Effector memory CD8-positive, alpha-beta T cell (primary cell): ENCODE measurements around the gene GDF15.
"Not testable (repeated sequence)": the region's sequence is repeated elsewhere in the genome, so short reads cannot be mapped to it uniquely, and the experiment has no call there.

Source experiments
- ATAC-seq: fragments of 150-1000 bp; cut with Tn5 transposase; replicated peaks from 2 replicates; pipeline ENCODE4 v1.10.0; 2021; ENCODE audit warnings: mild to moderate bottlenecking, moderate library complexity
- DNase-seq, 3 experiments: peaks; one replicate each; pipeline ENCODE4 v3.0.0; 2021
- H3K27ac Mint-ChIP-seq, 2 donors: one replicate each; pipeline ENCODE4 v1.8.0; 2022; ENCODE audit warnings: mild to moderate bottlenecking in 2 of 2, mixed read lengths in 2 of 2, moderate library complexity in 2 of 2
- H3K27me3 Mint-ChIP-seq, 2 donors: one replicate each; pipeline ENCODE4 v1.8.0; 2022; ENCODE audit warnings: mixed read lengths in 2 of 2
- H3K36me3 Mint-ChIP-seq: one replicate; pipeline ENCODE4 v1.8.0; 2022; ENCODE audit warnings: mild to moderate bottlenecking, moderate library complexity, mixed read lengths; ENCODE audit not compliant: insufficient read depth
- H3K4me1 Mint-ChIP-seq, 2 donors: one replicate each; pipeline ENCODE4 v1.8.0; 2022; ENCODE audit warnings: low read depth in 2 of 2, mixed read lengths in 2 of 2
- H3K4me3 Mint-ChIP-seq, 2 donors: one replicate each; pipeline ENCODE4 v1.8.0; 2022; ENCODE audit warnings: mild to moderate bottlenecking in 2 of 2, mixed read lengths in 2 of 2, moderate library complexity in 2 of 2
- H3K9me3 Mint-ChIP-seq, 2 donors: one replicate each; pipeline ENCODE4 v1.8.0; 2022; ENCODE audit warnings: mixed read lengths in 2 of 2

Gene GDF15

DNA sequence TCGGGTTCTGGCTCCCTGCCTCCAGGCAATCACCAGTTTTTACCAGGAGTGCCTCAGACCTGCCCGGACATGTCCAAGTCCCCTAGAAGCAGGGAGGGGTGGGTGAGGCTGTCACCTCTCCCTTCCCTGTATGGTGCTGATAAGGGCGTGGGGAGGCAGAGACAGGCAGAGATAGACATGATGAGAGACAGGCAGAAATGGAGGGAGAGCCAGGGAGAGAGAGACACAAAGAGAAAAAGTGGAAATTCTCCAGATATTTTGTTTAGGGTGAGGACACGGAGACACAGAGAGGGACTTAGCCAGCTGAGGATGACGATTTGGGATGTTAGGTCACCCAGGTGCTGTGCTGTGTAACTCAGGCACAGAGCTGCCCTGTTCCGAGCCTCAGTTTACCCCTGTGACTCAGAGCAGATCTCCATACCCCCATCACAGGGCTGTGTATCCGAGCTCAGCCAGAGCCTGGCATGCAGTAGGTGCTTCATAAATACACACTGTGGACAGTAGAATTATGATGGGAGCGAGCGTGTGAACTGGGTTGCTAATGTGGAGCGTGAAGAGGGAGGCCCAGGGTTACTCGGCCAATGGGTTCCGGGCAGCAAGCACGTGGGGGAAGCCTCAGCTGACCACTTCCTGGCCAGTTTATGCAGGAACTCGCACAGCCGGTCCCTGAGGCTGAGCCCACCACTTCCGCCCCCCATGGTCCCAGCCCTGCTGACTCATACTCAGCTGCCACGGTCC, 11.9 kb upstream of the GDF15 start:
- H3K36me3 Mint-ChIP-seq: no peaks in the 10 kb centered on the region
- H3K27me3 Mint-ChIP-seq: no peaks in the 10 kb centered on the region
- no peaks in the 10 kb centered on the region for H3K9me3 Mint-ChIP-seq
- H3K4me3 Mint-ChIP-seq: peak overlapping the region; percentile 45 to 62
- peak; percentile 29 to 41 (median 36) for DNase-seq
- ATAC-seq: peak; percentile 92
- H3K27ac Mint-ChIP-seq: peak overlapping the region; percentile 13 to 62
- peaks cover 9 to 10% of the 10 kb centered on the region in 2 donors for H3K4me1 Mint-ChIP-seq

DNA sequence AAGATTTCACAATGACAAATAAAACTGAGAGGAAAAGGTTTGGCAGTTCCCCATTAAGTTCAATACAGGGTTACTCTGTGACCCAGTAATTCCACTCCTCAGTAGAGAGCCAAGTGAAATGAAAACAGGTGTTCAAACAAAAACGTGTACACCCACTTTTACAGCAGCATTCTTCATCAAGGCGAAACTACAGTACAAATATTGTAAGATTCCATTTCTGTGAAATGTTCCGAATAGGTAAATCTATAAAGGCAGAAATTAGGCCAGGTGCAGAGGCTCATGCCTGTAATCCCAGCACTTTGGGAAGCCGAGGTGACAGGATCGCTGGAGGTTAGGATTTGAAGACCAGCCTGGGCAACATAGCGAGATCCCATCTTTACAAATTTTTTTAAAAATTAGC, 8.9 kb upstream of the GDF15 start:
- no peaks in the 10 kb centered on the region for H3K9me3 Mint-ChIP-seq
- DNase-seq (no peak), ATAC-seq (no peak)
- peak overlapping the region in 1 of 2 donors; percentile 64 for H3K27ac Mint-ChIP-seq
- H3K4me3 Mint-ChIP-seq: no peak overlapping the region
- H3K4me1 Mint-ChIP-seq: peaks cover 9 to 10% of the 10 kb centered on the region in 2 donors
- peaks cover 0 to 13% of the 10 kb centered on the region in 2 donors for H3K27me3 Mint-ChIP-seq
- no peaks in the 10 kb centered on the region for H3K36me3 Mint-ChIP-seq

DNA sequence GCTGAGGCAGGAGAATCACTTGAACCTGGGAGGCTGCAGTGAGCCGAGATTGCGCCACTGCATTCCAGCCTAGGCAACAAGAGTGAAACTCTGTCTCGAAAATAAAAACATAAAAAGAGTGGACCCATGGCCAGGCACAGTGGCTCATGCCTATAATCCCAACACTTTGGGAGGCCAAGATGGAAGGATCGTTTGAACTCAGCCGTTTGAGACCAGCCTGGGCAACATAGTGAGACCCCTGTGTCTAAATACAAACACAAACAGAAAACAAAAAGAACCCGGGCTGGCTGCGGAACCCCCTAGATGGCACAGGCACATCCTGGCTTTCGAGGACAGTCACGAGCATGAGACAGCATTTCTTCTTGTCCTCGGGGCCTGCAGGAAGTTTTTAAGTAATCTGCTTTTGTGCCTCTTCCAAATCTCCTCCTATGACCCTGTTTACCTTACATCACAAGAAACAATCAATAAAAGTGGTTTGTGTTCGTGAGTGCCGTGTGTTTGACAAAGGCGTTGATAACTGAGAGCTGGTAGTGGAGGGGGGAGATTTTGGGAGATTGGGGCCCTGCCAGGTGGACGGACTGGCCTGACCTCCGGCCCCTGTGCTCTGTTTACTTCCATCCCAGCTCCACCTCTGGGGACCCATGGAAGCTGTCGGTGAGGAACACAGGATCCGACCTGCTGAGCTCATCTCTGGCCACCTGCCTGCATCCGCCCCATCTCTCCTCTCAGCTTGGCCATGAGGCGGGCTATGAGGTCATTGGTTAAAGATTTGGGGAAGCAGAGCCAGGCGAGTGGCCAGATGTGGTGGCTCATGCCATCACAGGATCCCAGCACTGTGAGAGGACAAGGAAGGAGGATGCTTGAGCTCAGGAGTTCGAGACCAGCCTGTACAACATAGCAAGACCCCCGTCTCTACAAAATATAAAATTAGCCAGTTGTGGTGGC, 5.9 kb upstream of the GDF15 start:
- ATAC-seq (no peak), DNase-seq (no peak)
- no peaks in the 10 kb centered on the region for H3K9me3 Mint-ChIP-seq
- H3K27me3 Mint-ChIP-seq: peaks cover 0 to 37% of the 10 kb centered on the region in 2 donors
- H3K4me1 Mint-ChIP-seq: no peaks in the 10 kb centered on the region
- H3K27ac Mint-ChIP-seq: peak overlapping the region in 1 of 2 donors; percentile 57
- no peak overlapping the region for H3K4me3 Mint-ChIP-seq
- peaks cover 4% of the 10 kb centered on the region for H3K36me3 Mint-ChIP-seq

DNA sequence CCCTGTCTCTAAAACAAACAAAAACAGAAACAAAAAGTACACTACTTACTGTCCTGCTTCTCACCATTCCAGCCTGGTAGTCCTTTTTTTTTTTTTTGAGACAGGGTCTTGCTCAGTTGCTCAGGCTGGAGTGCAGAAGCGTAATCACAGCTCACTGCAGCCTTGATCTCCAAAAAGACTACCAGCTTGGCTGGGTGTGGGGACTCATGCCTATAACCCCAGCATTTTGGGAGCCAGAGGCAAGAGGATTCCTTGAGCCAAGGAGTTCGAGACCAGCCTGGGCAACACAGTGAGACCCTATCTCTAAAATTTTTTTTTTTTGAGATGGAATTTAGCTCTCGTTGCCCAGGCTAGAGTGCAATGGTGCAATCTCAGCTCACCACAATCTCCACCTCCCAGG, 5.1 kb upstream of the GDF15 start:
- Mint-ChIP-seq H3K9me3 (no peaks in the 10 kb centered on the region), H3K4me3 (no peak overlapping the region), H3K36me3 (peaks cover 4% of the 10 kb centered on the region), H3K4me1 (no peaks in the 10 kb centered on the region), H3K27ac (no peak overlapping the region), H3K27me3 (peaks cover 0 to 45% of the 10 kb centered on the region in 2 donors)
- no peak for DNase-seq
- no peak for ATAC-seq

DNA sequence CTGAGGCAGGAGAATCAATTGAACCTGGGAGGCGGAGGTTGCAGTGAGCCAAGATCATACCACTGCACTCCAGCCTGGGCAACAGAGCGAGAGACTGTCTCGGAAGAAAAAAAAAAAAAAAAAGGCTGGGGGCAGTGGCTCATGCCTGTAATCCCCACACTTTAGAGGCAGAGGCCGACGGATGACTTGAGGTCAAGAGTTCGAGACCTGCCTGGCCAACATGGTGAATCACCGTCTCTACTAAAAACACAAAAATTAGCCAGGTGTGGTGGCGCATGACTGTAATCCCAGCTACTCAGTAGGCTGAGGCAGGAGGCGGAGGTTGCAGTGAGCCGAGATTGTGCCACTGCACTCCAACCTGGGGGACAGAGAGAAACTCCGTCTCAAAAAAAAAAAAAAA, 2.3 kb upstream of the GDF15 start:
- not testable (repeated sequence) for H3K27ac Mint-ChIP-seq, H3K4me3 Mint-ChIP-seq, H3K9me3 Mint-ChIP-seq, ATAC-seq, H3K4me1 Mint-ChIP-seq, DNase-seq
- H3K36me3 Mint-ChIP-seq: peaks cover 13% of the 10 kb centered on the region
- peaks cover 0 to 62% of the 10 kb centered on the region in 2 donors for H3K27me3 Mint-ChIP-seq

DNA sequence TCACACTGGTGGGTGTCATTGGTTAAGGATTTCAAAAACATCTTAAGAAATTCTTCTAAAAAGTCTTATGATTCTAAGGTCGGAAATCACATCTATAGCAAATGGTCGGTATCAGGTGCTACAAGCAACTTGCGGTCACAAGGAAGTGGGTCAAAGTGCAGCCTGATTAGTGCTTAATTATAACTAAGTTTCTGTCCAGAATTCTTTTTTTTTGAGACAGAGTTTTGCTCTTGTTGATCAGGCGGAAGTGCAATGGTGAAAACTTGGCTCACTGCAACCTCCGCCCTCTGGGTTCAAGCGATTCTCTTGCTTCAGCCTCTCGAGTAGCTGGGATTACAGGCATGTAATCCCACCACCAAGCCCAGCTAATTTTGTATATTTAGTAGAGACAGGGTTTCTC, 1.2 kb upstream of the GDF15 start:
- Mint-ChIP-seq H3K27me3 (peaks cover 0 to 61% of the 10 kb centered on the region in 2 donors), H3K4me3 (no peak overlapping the region), H3K9me3 (no peaks in the 10 kb centered on the region), H3K4me1 (peaks cover 3 to 6% of the 10 kb centered on the region in 2 donors), H3K27ac (no peak overlapping the region), H3K36me3 (peaks cover 13% of the 10 kb centered on the region)
- no peak for ATAC-seq
- no peak for DNase-seq

DNA sequence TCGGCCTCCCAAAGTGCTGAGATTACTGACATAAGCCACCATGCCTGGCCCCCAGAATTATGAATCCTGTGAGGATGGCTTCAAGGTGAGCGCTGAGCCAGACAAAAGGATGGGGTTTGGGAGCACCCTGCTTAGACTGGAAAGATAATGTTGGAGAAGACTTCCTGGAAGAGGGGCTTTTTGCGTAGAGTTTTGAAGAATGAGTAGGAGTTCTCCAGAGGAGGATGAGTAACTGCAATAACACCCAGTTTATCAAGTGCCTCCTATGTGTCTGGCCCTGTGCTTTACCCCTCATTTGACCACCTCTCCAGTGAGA, 641 bp upstream of the GDF15 start:
- no peak for DNase-seq
- Mint-ChIP-seq H3K9me3 (no peaks in the 10 kb centered on the region), H3K27ac (no peak overlapping the region), H3K4me1 (peaks cover 3 to 6% of the 10 kb centered on the region in 2 donors), H3K4me3 (no peak overlapping the region), H3K27me3 (peaks cover 0 to 55% of the 10 kb centered on the region in 2 donors), H3K36me3 (peaks cover 13% of the 10 kb centered on the region)
- ATAC-seq: no peak

- ATAC-seq (no peak), DNase-seq (no peak)
- Mint-ChIP-seq H3K4me1 (peaks cover 3 to 6% of the 10 kb centered on the region in 2 donors), H3K9me3 (no peaks in the 10 kb centered on the region), H3K27ac (no peak overlapping the region), H3K27me3 (peaks cover 0 to 52% of the 10 kb centered on the region in 2 donors), H3K36me3 (peaks cover 17% of the 10 kb centered on the region), H3K4me3 (no peak overlapping the region)
Measured at GRCh38 chr19:18386543-18387271, 749 bp downstream of the GDF15 start.

GRCh38 chr19:18388100-18388959, 2.4 kb downstream of the GDF15 start:
- ATAC-seq (peak; percentile 90), DNase-seq (peak; percentile 67 to 77 (median 68))
- Mint-ChIP-seq H3K36me3 (peaks cover 17% of the 10 kb centered on the region), H3K9me3 (no peaks in the 10 kb centered on the region), H3K4me1 (peaks cover 3 to 6% of the 10 kb centered on the region in 2 donors), H3K27me3 (peaks cover 0 to 40% of the 10 kb centered on the region in 2 donors), H3K27ac (peak overlapping the region in 1 of 2 donors; percentile 67), H3K4me3 (peak overlapping the region; percentile 76 to 79)

GRCh38 chr19:18388960-18389725, 3.2 kb downstream of the GDF15 start:
- Mint-ChIP-seq H3K27ac (no peak overlapping the region), H3K4me3 (peak overlapping the region; percentile 54 to 79)
- no peak for DNase-seq

GRCh38 chr19:18389726-18390064, 3.7 kb downstream of the GDF15 start:
- peaks cover 0 to 39% of the 10 kb centered on the region in 2 donors for H3K27me3 Mint-ChIP-seq
- H3K4me3 Mint-ChIP-seq: peak overlapping the region; percentile 54 to 79
- H3K4me1 Mint-ChIP-seq: peaks cover 3 to 6% of the 10 kb centered on the region in 2 donors
- DNase-seq: no peak
- H3K27ac Mint-ChIP-seq: no peak overlapping the region
- H3K36me3 Mint-ChIP-seq: peaks cover 13% of the 10 kb centered on the region
- no peak for ATAC-seq
- no peaks in the 10 kb centered on the region for H3K9me3 Mint-ChIP-seq

More at GRCh38 chr19:18388960-18389725, 3.2 kb downstream of the GDF15 start:
- Mint-ChIP-seq H3K36me3 (peaks cover 16% of the 10 kb centered on the region), H3K9me3 (no peaks in the 10 kb centered on the region), H3K4me1 (peaks cover 3 to 6% of the 10 kb centered on the region in 2 donors), H3K27me3 (peaks cover 0 to 41% of the 10 kb centered on the region in 2 donors)
- ATAC-seq: no peak
